Urinary bladder (tissue), 4 donors: ENCODE results near the gene STK39. TPM values are rescaled to one million over a fixed set of nuclear protein-coding genes. Genes with fewer than 3 reads are reported as not detected.

Source experiments
- DNase-seq: peaks from one replicate; pipeline ENCODE4 v3.0.0-alpha.2; 2015; ENCODE audit errors: extremely low spot score
- H3K27ac ChIP-seq: one replicate; pipeline ENCODE4 v1.5.1; 2013; ENCODE audit warnings: low read depth, mild to moderate bottlenecking, moderate library complexity
- H3K36me3 ChIP-seq: one replicate; pipeline ENCODE4 v1.6.1; 2013; ENCODE audit warnings: mild to moderate bottlenecking, moderate library complexity; ENCODE audit not compliant: insufficient read depth
- H3K4me1 ChIP-seq: one replicate; pipeline ENCODE4 v1.6.1; 2013; ENCODE audit warnings: mild to moderate bottlenecking, moderate library complexity; ENCODE audit not compliant: insufficient read depth
- H3K4me3 ChIP-seq: one replicate; pipeline ENCODE4 v1.5.1; 2013; ENCODE audit warnings: low read depth, low read length
- WGBS: extraction: QIAGEN DNeasy Blood & Tissue Kit; methylation state at CpG from one replicate; pipeline ENCODE4 v1.1.7; 2013; 5-methylcytosine and 5-hydroxymethylcytosine counted together
- polyA plus RNA-seq: library from polyadenylated mRNA; stranded (reverse); fragments of 200-250 nt; gene quantifications from one replicate; pipeline ENCODE4 v1.2.3, GENCODE V29; 2013
- total RNA-seq: library from RNA; depleted of rRNA; stranded (reverse); fragments of >200 nt; gene quantifications from one replicate; pipeline ENCODE4 v1.2.3, GENCODE V29; 2014
- donor health status: healthy with polysubstance abuse.
- donor health status: healthy.

The STK39 gene
- total and polyA plus RNA-seq, 2 donors, result 17.5 to 37.7 TPM

- DNase-seq, result no peak
- no peak overlapping the region for H3K4me3 ChIP-seq
- no peaks in the 10 kb centered on the region for H3K36me3 ChIP-seq
- no peak overlapping the region for H3K27ac ChIP-seq
- no peaks in the 10 kb centered on the region for H3K4me1 ChIP-seq
Observed at GRCh38 chr2:168021800-168022587, 225.4 kb downstream of the STK39 start.

GRCh38 chr2:168015274-168015953 is 232.0 kb downstream of the STK39 start:
- DNase-seq, result no peak
- no peak overlapping the region for H3K27ac ChIP-seq
- H3K4me1 ChIP-seq, result no peaks in the 10 kb centered on the region
- no peak overlapping the region for H3K4me3 ChIP-seq
- H3K36me3 ChIP-seq, result no peaks in the 10 kb centered on the region
- WGBS, result 93% methylated on average over 3 of the region's 3 CpGs

GRCh38 chr2:168009900-168010299 is 237.5 kb downstream of the STK39 start:
- peaks cover 1% of the 10 kb centered on the region for H3K4me1 ChIP-seq
- 95% methylated on average over 1 of the region's 1 CpG for WGBS
- H3K36me3 ChIP-seq, result no peaks in the 10 kb centered on the region
- no peak overlapping the region for H3K27ac ChIP-seq
- H3K4me3 ChIP-seq, result no peak overlapping the region
- DNase-seq, result no peak

- Histone ChIP-seq H3K4me3 (no peak overlapping the region), H3K4me1 (peaks cover 1% of the 10 kb centered on the region), H3K27ac (no peak overlapping the region), H3K36me3 (no peaks in the 10 kb centered on the region)
- 93% methylated on average over 3 of the region's 3 CpGs for WGBS
- DNase-seq, result no peak
Observed at GRCh38 chr2:168008646-168009195, 238.7 kb downstream of the STK39 start.

- WGBS, result 34% methylated on average over 5 of the region's 5 CpGs
- Histone ChIP-seq H3K4me1 (peaks cover 1% of the 10 kb centered on the region), H3K27ac (no peak overlapping the region), H3K4me3 (no peak overlapping the region), H3K36me3 (no peaks in the 10 kb centered on the region)
- no peak for DNase-seq
Observed at GRCh38 chr2:168006498-168006897, 240.9 kb downstream of the STK39 start.

- H3K27ac ChIP-seq, result no peak overlapping the region
- peaks cover 1% of the 10 kb centered on the region for H3K4me1 ChIP-seq
- no peak overlapping the region for H3K4me3 ChIP-seq
- no peaks in the 10 kb centered on the region for H3K36me3 ChIP-seq
- DNase-seq, result no peak
- WGBS, result 98% methylated on average over 3 of the region's 3 CpGs
Observed at GRCh38 chr2:168005586-168005985, 241.8 kb downstream of the STK39 start.

- Histone ChIP-seq H3K4me1 (peaks cover 1% of the 10 kb centered on the region), H3K36me3 (no peaks in the 10 kb centered on the region), H3K27ac (no peak overlapping the region), H3K4me3 (no peak overlapping the region)
- WGBS, result 90% methylated on average over 3 of the region's 3 CpGs
- DNase-seq, result no peak
Observed at GRCh38 chr2:168003876-168004275, 243.5 kb downstream of the STK39 start.

GRCh38 chr2:168002021-168002553 is 245.3 kb downstream of the STK39 start:
- no peak overlapping the region for H3K4me3 ChIP-seq
- WGBS, result 60% methylated on average over 2 of the region's 2 CpGs
- no peak overlapping the region for H3K27ac ChIP-seq
- H3K36me3 ChIP-seq, result no peaks in the 10 kb centered on the region
- peaks cover 1% of the 10 kb centered on the region for H3K4me1 ChIP-seq
- DNase-seq, result no peak

- Histone ChIP-seq H3K4me1 (no peaks in the 10 kb centered on the region), H3K27ac (no peak overlapping the region), H3K36me3 (no peaks in the 10 kb centered on the region), H3K4me3 (no peak overlapping the region)
- 96% methylated on average over 1 of the region's 1 CpG for WGBS
- DNase-seq, result no peak
Observed at GRCh38 chr2:167992278-167992677, 255.1 kb downstream of the STK39 start.

- H3K27ac ChIP-seq, result no peak overlapping the region
- no peaks in the 10 kb centered on the region for H3K36me3 ChIP-seq
- WGBS, result 88% methylated on average over 4 of the region's 4 CpGs
- no peaks in the 10 kb centered on the region for H3K4me1 ChIP-seq
- no peak overlapping the region for H3K4me3 ChIP-seq
- no peak for DNase-seq
Observed at GRCh38 chr2:167990062-167990461, 257.3 kb downstream of the STK39 start.

GRCh38 chr2:167988296-167988695 is 259.1 kb downstream of the STK39 start:
- H3K4me1 ChIP-seq, result no peaks in the 10 kb centered on the region
- H3K36me3 ChIP-seq, result no peaks in the 10 kb centered on the region
- 100% methylated on average over 2 of the region's 2 CpGs for WGBS
- no peak overlapping the region for H3K27ac ChIP-seq
- no peak for DNase-seq
- H3K4me3 ChIP-seq, result no peak overlapping the region

GRCh38 chr2:167987558-167987957 is 259.8 kb downstream of the STK39 start:
- DNase-seq, result no peak
- Histone ChIP-seq H3K27ac (no peak overlapping the region), H3K4me1 (no peaks in the 10 kb centered on the region), H3K36me3 (no peaks in the 10 kb centered on the region), H3K4me3 (no peak overlapping the region)
- 93% methylated on average over 1 of the region's 1 CpG for WGBS

GRCh38 chr2:167987026-167987425 is 260.4 kb downstream of the STK39 start:
- no peaks in the 10 kb centered on the region for H3K4me1 ChIP-seq
- 78% methylated on average over 6 of the region's 6 CpGs for WGBS
- no peaks in the 10 kb centered on the region for H3K36me3 ChIP-seq
- DNase-seq, result no peak
- no peak overlapping the region for H3K27ac ChIP-seq
- no peak overlapping the region for H3K4me3 ChIP-seq

GRCh38 chr2:167986223-167986622 is 261.2 kb downstream of the STK39 start:
- Histone ChIP-seq H3K4me3 (no peak overlapping the region), H3K4me1 (no peaks in the 10 kb centered on the region), H3K36me3 (no peaks in the 10 kb centered on the region), H3K27ac (no peak overlapping the region)
- 35% methylated on average over 2 of the region's 2 CpGs for WGBS
- DNase-seq, result no peak
